Stimulated activated CD8-positive, alpha-beta memory T cell treated with anti-CD3 and anti-CD28 coated beads, Interleukin-2, amount 100 ng/mL, for 48 hours (primary cell): Measurements from ENCODE around the gene TAF11L2.
"Not testable (repeated sequence)": the region's sequence is repeated elsewhere in the genome, so short reads cannot be mapped to it uniquely, and the experiment has no call there.

Experiments
- DNase-seq, 2 donors: peaks; one replicate each; pipeline ENCODE4 v3.0.0-alpha.2; 2020; ENCODE audit warnings: low read depth in 2 of 2

TAF11L2 gene

GRCh38 chr5:17497931-17498330, at the start of gene TAF11L2:
Gene TAF11L2 (plus strand): TSS chr5:17498231.
- not testable (repeated sequence) for DNase-seq

GRCh38 chr5:17448877-17449276, 49.2 kb upstream of the TAF11L2 start:
- DNase-seq, result no peak

GRCh38 chr5:17452936-17453335, 45.1 kb upstream of the TAF11L2 start:
- no peak for DNase-seq

- no peak for DNase-seq
Measured at GRCh38 chr5:17455942-17456341, 42.1 kb upstream of the TAF11L2 start.

GRCh38 chr5:17461793-17462192, 36.2 kb upstream of the TAF11L2 start:
- no peak for DNase-seq

GRCh38 chr5:17463653-17464052, 34.4 kb upstream of the TAF11L2 start:
- no peak for DNase-seq

GRCh38 chr5:17470064-17470463, 28.0 kb upstream of the TAF11L2 start:
- DNase-seq, result no peak

GRCh38 chr5:17475064-17475463, 23.0 kb upstream of the TAF11L2 start:
- not testable (repeated sequence) for DNase-seq

- DNase-seq, result no peak
Measured at GRCh38 chr5:17477043-17477442, 21.0 kb upstream of the TAF11L2 start.

- DNase-seq, result no peak
Measured at GRCh38 chr5:17477573-17478265, 20.3 kb upstream of the TAF11L2 start.

- no peak for DNase-seq
Measured at GRCh38 chr5:17481378-17481777, 16.7 kb upstream of the TAF11L2 start.

GRCh38 chr5:17482790-17483189, 15.2 kb upstream of the TAF11L2 start:
- no peak for DNase-seq

GRCh38 chr5:17486464-17487173, 11.4 kb upstream of the TAF11L2 start:
- not testable (repeated sequence) for DNase-seq

GRCh38 chr5:17487174-17487512, 10.9 kb upstream of the TAF11L2 start:
- no peak for DNase-seq

- not testable (repeated sequence) for DNase-seq
Measured at GRCh38 chr5:17491257-17491656, 6.8 kb upstream of the TAF11L2 start.

GRCh38 chr5:17492770-17493169, 5.3 kb upstream of the TAF11L2 start:
- no peak for DNase-seq

GRCh38 chr5:17497446-17497845, 585 bp upstream of the TAF11L2 start:
- no peak for DNase-seq

- DNase-seq, result no peak
Measured at GRCh38 chr5:17511775-17512325, 13.8 kb downstream of the TAF11L2 start.

- not testable (repeated sequence) for DNase-seq
Measured at GRCh38 chr5:17517526-17517925, 19.5 kb downstream of the TAF11L2 start.

GRCh38 chr5:17518067-17518466, 20.0 kb downstream of the TAF11L2 start, which contains the start of gene TAF11L3:
Gene TAF11L3 (plus strand): TSS chr5:17518367.
- not testable (repeated sequence) for DNase-seq

- DNase-seq, result not testable (repeated sequence)
Measured at GRCh38 chr5:17519508-17519907, 21.5 kb downstream of the TAF11L2 start.

- DNase-seq, result not testable (repeated sequence)
Measured at GRCh38 chr5:17521501-17521900, 23.5 kb downstream of the TAF11L2 start, which contains the start of gene TAF11L4. Gene TAF11L4 (plus strand): TSS chr5:17521801.

- not testable (repeated sequence) for DNase-seq
Measured at GRCh38 chr5:17524935-17525334, 26.9 kb downstream of the TAF11L2 start, which contains the start of gene TAF11L5. Gene TAF11L5 (plus strand): TSS chr5:17525235.
